PC-3 (cell line): ENCODE measurements around the gene RAB5B. TPM values are rescaled to one million over a fixed set of nuclear protein-coding genes. Genes with fewer than 3 reads are reported as not detected.

Source experiments
- ATAC-seq: fragments of 200-7000 bp; cut with Tn5 transposase; 2 replicates; pipeline ENCODE4 v1.9.1; 2020; ENCODE audit warnings: mild to moderate bottlenecking, moderate library complexity
- BruUV-seq: library from RNA; stranded (reverse); fragments of 400-500 nt; replicated peaks from 2 replicates; lab custom pipeline; 2021; lab: Mats Ljungman, UMichigan
- CTCF ChIA-PET: fragments of 300-600 bp; sonication (Branson Sonifier 250); formaldehyde crosslinking; loops from one replicate; lab custom pipeline; 2022; ENCODE audit warnings: antibody characterized with exemption; lab: Charles Lee
- POLR2A ChIA-PET: fragments of 300-600 bp; sonication (Branson Sonifier 250); formaldehyde crosslinking; loops from one replicate; lab custom pipeline; 2022; ENCODE audit warnings: antibody characterized with exemption; ENCODE audit not compliant: unreplicated experiment; lab: Charles Lee
- DNase-seq: peaks from one replicate; pipeline ENCODE4 v3.0.0-alpha.2; 2015
- H2AFZ ChIP-seq: fragments of 300-600 bp; sonication (generic); 2 replicates; pipeline ENCODE4 v1.6.0; 2016; ENCODE audit warnings: antibody characterized with exemption, low read length
- H3F3A ChIP-seq: fragments of 300-600 bp; sonication (generic); one replicate; pipeline ENCODE4 v1.6.0; 2017; ENCODE audit warnings: antibody characterized with exemption, low read length, control low read depth, mild to moderate bottlenecking; ENCODE audit not compliant: unreplicated experiment
- H3K27ac ChIP-seq: fragments of 300-600 bp; sonication (generic); 2 replicates; pipeline ENCODE4 v1.5.1; 2016; ENCODE audit warnings: mild to moderate bottlenecking, low read length
- H3K27me3 ChIP-seq: fragments of 300-600 bp; sonication (generic); 2 replicates; pipeline ENCODE4 v1.6.1; 2016; ENCODE audit warnings: low read length, mixed read lengths
- H3K36me3 ChIP-seq: fragments of 300-600 bp; sonication (generic); 2 replicates; pipeline ENCODE4 v1.6.1; 2016; ENCODE audit warnings: low read depth, mixed run types, low read length, mixed read lengths
- H3K4me1 ChIP-seq: fragments of 300-600 bp; sonication (generic); 2 replicates; pipeline ENCODE4 v1.5.1; 2016; ENCODE audit warnings: low read length; ENCODE audit not compliant: insufficient read depth
- H3K4me2 ChIP-seq: fragments of 300-600 bp; sonication (generic); 2 replicates; pipeline ENCODE4 v1.6.0; 2016; ENCODE audit warnings: low read length
- H3K4me3 ChIP-seq: fragments of 300-600 bp; sonication (generic); 2 replicates; pipeline ENCODE4 v1.5.1; 2016; ENCODE audit warnings: mild to moderate bottlenecking, low read length, mixed read lengths
- H3K79me2 ChIP-seq: fragments of 300-600 bp; sonication (generic); 2 replicates; pipeline ENCODE4 v1.6.1; 2017; ENCODE audit warnings: low read length, mixed read lengths
- H3K9ac ChIP-seq: fragments of 300-600 bp; sonication (generic); 2 replicates; pipeline ENCODE4 v1.6.0; 2016; ENCODE audit warnings: mild to moderate bottlenecking, low read length
- H3K9me2 ChIP-seq: fragments of 300-600 bp; sonication (generic); replicated peaks from 2 replicates; pipeline ENCODE4 v1.6.1; 2016; ENCODE audit warnings: mixed run types, low read length, mixed read lengths
- H3K9me3 ChIP-seq: fragments of 300-600 bp; sonication (generic); 2 replicates; pipeline ENCODE4 v1.6.1; 2016; ENCODE audit warnings: low read length, mixed read lengths
- H4K20me1 ChIP-seq: fragments of 300-600 bp; sonication (generic); 2 replicates; pipeline ENCODE4 v1.6.1; 2016; ENCODE audit warnings: low read length, mixed read lengths
- EZH2 ChIP-seq: fragments of 300-600 bp; sonication (generic); IDR thresholded peaks from one replicate; pipeline ENCODE4 v1.6.1; 2017; ENCODE audit warnings: antibody characterized with exemption, mild to moderate bottlenecking, low read length; ENCODE audit not compliant: unreplicated experiment
- EZH2phosphoT487 ChIP-seq: fragments of 300-600 bp; sonication (generic); IDR thresholded peaks from 2 replicates; pipeline ENCODE4 v1.6.1; 2018; ENCODE audit warnings: mild to moderate bottlenecking, antibody characterized with exemption, low read length, borderline replicate concordance
- intact Hi-C: fragments of 100-400 bp; cut with micrococcal nuclease; formaldehyde crosslinking; loops from 2 replicates; pipeline ENCODE4 v1.9.0; 2023
- total RNA-seq: library from RNA; depleted of rRNA; stranded (reverse); fragments of >200 nt; gene quantifications from 2 replicates; pipeline ENCODE4 v1.2.3, GENCODE V29; 2014
- TF ChIP-seq, protein P1 (sequence below): fragments of 300-600 bp; sonication (generic); conservative IDR thresholded peaks from 2 replicates; pipeline ENCODE4 v1.5.1; 2017; ENCODE audit warnings: antibody characterized with exemption, low read depth, mild to moderate bottlenecking, low read length

The RAB5B gene
- total RNA-seq, 1 experiment from 2014 or later, result 48.8 TPM

DNA sequence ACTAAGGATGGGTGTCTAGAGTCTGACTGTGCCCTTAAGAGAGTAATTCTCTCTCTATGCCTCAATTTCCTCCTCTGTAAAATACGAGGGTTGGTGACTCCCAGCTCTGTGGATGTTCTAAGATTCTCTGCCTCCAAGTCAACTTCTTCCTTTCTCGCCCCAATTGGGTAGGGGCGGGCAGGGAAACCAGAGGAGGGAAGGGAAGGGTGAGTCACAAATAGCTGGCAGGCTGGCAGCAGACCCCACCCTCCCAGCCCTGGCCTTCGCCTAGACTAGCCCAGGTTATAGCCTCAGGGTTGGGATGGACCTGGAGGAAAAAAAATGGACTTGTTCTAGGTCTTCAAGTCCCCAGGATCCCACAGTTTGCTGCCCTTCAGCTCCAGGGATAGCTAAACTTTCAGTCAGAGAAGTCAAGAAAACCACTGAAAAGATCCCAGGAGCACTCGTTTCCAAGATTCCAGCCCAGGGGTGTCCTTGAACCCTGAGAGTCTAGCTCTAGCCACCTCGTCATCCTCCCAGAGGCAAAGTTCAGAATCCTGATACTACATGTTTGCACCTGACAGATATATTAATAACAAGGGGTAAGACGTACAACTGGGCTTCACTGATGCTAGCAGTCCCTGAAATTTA lies 40.6 kb upstream of the RAB5B start:
- peak; percentile 59 for ATAC-seq
- H3K9me3 ChIP-seq, result no peaks in the 10 kb centered on the region
- H3K79me2 ChIP-seq, result no peaks in the 10 kb centered on the region
- H4K20me1 ChIP-seq, result no peaks in the 10 kb centered on the region
- peak overlapping the region; percentile 70 for H3K9ac ChIP-seq
- intact Hi-C loops, result loop anchor here (2.0 kb wide), 1 partner anchor 116 kb away; the partner anchor contains the start of gene SARNP
- no peaks in the 10 kb centered on the region for H3K36me3 ChIP-seq
- H3K4me3 ChIP-seq, result peak overlapping the region; percentile 82
- DNase-seq, result peak; percentile 91
- CTCF ChIA-PET, result no interaction called here
- BruUV-seq, result no TSS peak
- H3K27me3 ChIP-seq, result no peaks in the 10 kb centered on the region
- POLR2A ChIA-PET, result no interaction called here
- H2AFZ ChIP-seq, result peak overlapping the region; percentile 94; the same call in 1 of the 2 replicates
- H3K27ac ChIP-seq, result peak overlapping the region; percentile 56
- H3F3A ChIP-seq, result no peaks in the 10 kb centered on the region
- H3K4me2 ChIP-seq, result peak overlapping the region; percentile 95
- no peaks in the 10 kb centered on the region for H3K9me2 ChIP-seq
- TF ChIP-seq, protein P1, sequence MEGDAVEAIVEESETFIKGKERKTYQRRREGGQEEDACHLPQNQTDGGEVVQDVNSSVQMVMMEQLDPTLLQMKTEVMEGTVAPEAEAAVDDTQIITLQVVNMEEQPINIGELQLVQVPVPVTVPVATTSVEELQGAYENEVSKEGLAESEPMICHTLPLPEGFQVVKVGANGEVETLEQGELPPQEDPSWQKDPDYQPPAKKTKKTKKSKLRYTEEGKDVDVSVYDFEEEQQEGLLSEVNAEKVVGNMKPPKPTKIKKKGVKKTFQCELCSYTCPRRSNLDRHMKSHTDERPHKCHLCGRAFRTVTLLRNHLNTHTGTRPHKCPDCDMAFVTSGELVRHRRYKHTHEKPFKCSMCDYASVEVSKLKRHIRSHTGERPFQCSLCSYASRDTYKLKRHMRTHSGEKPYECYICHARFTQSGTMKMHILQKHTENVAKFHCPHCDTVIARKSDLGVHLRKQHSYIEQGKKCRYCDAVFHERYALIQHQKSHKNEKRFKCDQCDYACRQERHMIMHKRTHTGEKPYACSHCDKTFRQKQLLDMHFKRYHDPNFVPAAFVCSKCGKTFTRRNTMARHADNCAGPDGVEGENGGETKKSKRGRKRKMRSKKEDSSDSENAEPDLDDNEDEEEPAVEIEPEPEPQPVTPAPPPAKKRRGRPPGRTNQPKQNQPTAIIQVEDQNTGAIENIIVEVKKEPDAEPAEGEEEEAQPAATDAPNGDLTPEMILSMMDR, result no peak
- TF ChIP-seq EZH2, result no peak
- H3K4me1 ChIP-seq, result peaks cover 53% of the 10 kb centered on the region

DNA sequence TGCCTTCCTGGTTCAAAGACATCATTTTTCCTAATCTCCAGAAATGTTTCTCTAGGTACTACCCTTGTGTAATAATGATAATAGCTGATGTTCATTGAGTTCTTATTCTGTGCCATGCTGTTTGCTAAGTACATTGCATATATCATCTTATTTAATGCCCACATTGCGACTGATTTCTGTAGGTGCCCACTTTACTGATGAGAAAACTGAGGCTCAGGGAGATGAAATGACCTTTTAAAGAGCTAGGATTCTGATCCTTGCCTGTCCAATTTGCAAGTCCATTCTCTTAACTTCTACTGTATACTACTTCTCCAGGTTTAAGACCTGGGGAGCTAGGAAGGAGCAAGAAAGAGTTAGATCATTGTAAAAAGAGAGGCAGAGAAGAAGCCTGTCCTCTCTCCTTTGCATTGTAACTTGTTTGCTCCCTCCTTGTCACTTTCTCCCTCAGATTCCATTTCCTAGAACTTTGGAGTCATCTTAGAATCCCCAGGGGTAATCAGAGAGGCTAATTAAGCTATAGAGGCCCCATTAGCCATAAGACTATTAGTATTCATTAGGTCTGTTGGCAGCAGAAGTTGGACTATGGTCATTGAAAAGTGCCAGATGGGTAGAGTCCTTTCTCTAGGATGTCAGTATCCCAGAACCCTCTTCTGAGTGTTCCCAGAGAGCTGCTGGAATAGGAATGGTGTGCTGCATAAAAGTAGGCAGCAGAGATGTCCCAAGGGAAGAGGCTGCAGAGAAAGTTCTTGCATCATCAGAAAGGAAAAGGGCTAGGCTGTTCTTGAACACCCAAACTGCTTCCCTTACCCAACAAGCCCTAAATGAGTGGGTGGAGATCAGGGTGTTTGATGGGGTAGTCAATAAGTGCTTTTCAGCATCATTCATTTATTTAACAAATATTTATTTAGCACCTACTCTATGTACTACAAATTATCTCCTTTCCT lies 39.8 kb upstream of the RAB5B start:
- ATAC-seq (no peak), DNase-seq (no peak)
- H3K4me3 ChIP-seq, result peak overlapping the region; percentile 26; the same call in 1 of the 2 replicates
- H3F3A ChIP-seq, result no peaks in the 10 kb centered on the region
- no peaks in the 10 kb centered on the region for H3K9me2 ChIP-seq
- ChIA-PET CTCF (no interaction called here), POLR2A (no interaction called here)
- 0 out of 2 replicates have a peak overlapping the region, but pooled peaks have one; percentile 28 for H3K9ac ChIP-seq
- intact Hi-C loops, result loop anchor here (2.0 kb wide), 1 partner anchor 117 kb away; the partner anchor contains the start of gene SARNP
- peaks cover 50% of the 10 kb centered on the region for H3K4me1 ChIP-seq
- no peaks in the 10 kb centered on the region for H3K36me3 ChIP-seq
- peak overlapping the region; percentile 95 for H3K4me2 ChIP-seq
- no peaks in the 10 kb centered on the region for H4K20me1 ChIP-seq
- H3K27me3 ChIP-seq, result no peaks in the 10 kb centered on the region
- H2AFZ ChIP-seq, result no peak overlapping the region
- no peaks in the 10 kb centered on the region for H3K9me3 ChIP-seq
- H3K79me2 ChIP-seq, result no peaks in the 10 kb centered on the region
- H3K27ac ChIP-seq, result peak overlapping the region; percentile 56
- no TSS peak for BruUV-seq
- TF ChIP-seq EZH2phosphoT487 (no peak), EZH2 (no peak)
- TF ChIP-seq, protein P1, result no peak
